Measurements from ENCODE around the gene ANKS1A.

GRCh38 chr6:34871853-34872252 lies 17.2 kb upstream of the ANKS1A start:
- TF ChIP-seq CTCF (conservative IDR thresholded peaks at IDR 0.05) (no peak), EZH2 (IDR thresholded peaks at IDR 0.05; ENCODE audit: low read depth) (no peak)

All from PC-9 (cell line).